ENCODE data around the gene ZNF385D. TPM values are rescaled to one million over a fixed set of nuclear protein-coding genes. Genes with fewer than 3 reads are reported as not detected.

The ZNF385D gene
- total and polyA plus RNA-seq, 4 donors = 12.1 to 118 (median 61.1) TPM

DNA sequence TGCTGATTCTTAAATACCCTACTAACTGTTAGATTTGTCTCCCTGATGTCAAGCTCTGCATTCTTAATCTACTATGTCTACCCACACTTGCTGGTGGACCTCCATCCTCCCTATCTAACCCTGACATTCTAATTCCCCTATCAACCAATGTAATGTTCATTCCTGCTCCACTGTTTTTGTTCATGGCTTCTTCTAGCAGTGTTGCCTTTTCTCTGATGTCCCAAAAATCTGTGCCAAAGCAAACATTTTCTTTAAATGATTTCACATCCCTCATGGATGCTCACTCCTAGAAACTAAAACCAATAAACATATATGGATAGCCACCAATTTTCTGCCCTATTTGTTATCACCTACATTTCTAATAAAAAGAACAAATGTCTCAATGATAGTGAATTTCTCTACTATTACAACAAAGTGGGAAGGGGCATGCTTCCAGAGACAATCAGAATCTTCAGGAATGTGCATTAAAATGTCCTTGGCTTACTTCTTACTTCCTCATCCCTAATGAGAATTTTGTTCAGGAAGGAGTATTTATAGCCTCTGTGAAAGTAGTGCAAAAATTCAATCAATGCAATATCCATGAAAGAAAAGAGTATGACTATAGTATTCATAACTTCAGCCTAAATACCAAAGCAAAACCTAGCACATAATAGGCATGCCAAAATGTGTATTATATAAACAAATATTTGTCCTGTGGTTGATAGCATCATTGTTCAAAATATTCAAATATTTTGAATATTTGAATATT lies 273.3 kb downstream of the ZNF385D start:
- Histone ChIP-seq H3K9me3 (ENCODE audit: control insufficient read depth, low read length) (no peaks in the 10 kb centered on the region), H3K27ac (ENCODE audit: low read depth in 1 of 2, low read length in 2 of 2) (no peak overlapping the region), H3K36me3 (ENCODE audit: control insufficient read depth in 1 of 2, insufficient read depth in 2 of 2, low read length in 1 of 2) (no peaks in the 10 kb centered on the region), H3K4me3 (ENCODE audit: low read length in 2 of 2) (no peak overlapping the region), H3K4me1 (ENCODE audit: control insufficient read depth in 1 of 2, insufficient read depth in 2 of 2, low read length in 2 of 2) (peaks cover 0 to 8% of the 10 kb centered on the region in 2 donors), H3K27me3 (ENCODE audit: control insufficient read depth in 1 of 2, insufficient read depth in 2 of 2, low read length in 1 of 2) (no peaks in the 10 kb centered on the region)
- DNase-seq (no peak), ATAC-seq (ENCODE audit: low FRiP score) (no peak)
- intact Hi-C loops (cut with DNase I) = no loop called here

- H3K36me3 ChIP-seq (ENCODE audit: control insufficient read depth in 1 of 2, insufficient read depth in 2 of 2, low read length in 1 of 2) = no peaks in the 10 kb centered on the region
- no peak overlapping the region for H3K4me3 ChIP-seq (ENCODE audit: low read length in 2 of 2)
- H3K27ac ChIP-seq (ENCODE audit: low read depth in 1 of 2, low read length in 2 of 2) = no peak overlapping the region
- 38 to 83% methylated on average over 1 of the region's 1 CpG for WGBS, 2 donors
- intact Hi-C loops (cut with DNase I) = no loop called here
- peaks cover 2% of the 10 kb centered on the region in 2 donors for H3K4me1 ChIP-seq (ENCODE audit: control insufficient read depth in 1 of 2, insufficient read depth in 2 of 2, low read length in 2 of 2)
- ATAC-seq (ENCODE audit: low FRiP score) (no peak), DNase-seq (no peak)
- H3K27me3 ChIP-seq (ENCODE audit: control insufficient read depth in 1 of 2, insufficient read depth in 2 of 2, low read length in 1 of 2) = no peaks in the 10 kb centered on the region
- no peaks in the 10 kb centered on the region for H3K9me3 ChIP-seq (ENCODE audit: control insufficient read depth, low read length)
Measured at GRCh38 chr3:21466476-21466875, 284.5 kb downstream of the ZNF385D start.

- Histone ChIP-seq H3K36me3 (ENCODE audit: control insufficient read depth in 1 of 2, insufficient read depth in 2 of 2, low read length in 1 of 2) (no peaks in the 10 kb centered on the region), H3K27me3 (ENCODE audit: control insufficient read depth in 1 of 2, insufficient read depth in 2 of 2, low read length in 1 of 2) (no peaks in the 10 kb centered on the region), H3K4me1 (ENCODE audit: control insufficient read depth in 1 of 2, insufficient read depth in 2 of 2, low read length in 2 of 2) (peaks cover 0 to 2% of the 10 kb centered on the region in 2 donors), H3K4me3 (ENCODE audit: low read length in 2 of 2) (no peak overlapping the region), H3K9me3 (ENCODE audit: control insufficient read depth, low read length) (no peaks in the 10 kb centered on the region), H3K27ac (ENCODE audit: low read depth in 1 of 2, low read length in 2 of 2) (no peak overlapping the region)
- ATAC-seq (ENCODE audit: low FRiP score) (no peak), DNase-seq (no peak)
- 64 to 68% methylated on average over 3 of the region's 3 CpGs for WGBS, 2 donors
- intact Hi-C loops (cut with DNase I) = no loop called here
Measured at GRCh38 chr3:21464746-21465145, 286.3 kb downstream of the ZNF385D start.

GRCh38 chr3:21463319-21463718 lies 287.7 kb downstream of the ZNF385D start:
- peak in 1 of 2 donors; percentile 51 for DNase-seq
- intact Hi-C loops (cut with DNase I) = no loop called here
- no peak for ATAC-seq (ENCODE audit: low FRiP score)
- H3K4me3 ChIP-seq (ENCODE audit: low read length in 2 of 2) = no peak overlapping the region
- H3K27me3 ChIP-seq (ENCODE audit: control insufficient read depth in 1 of 2, insufficient read depth in 2 of 2, low read length in 1 of 2) = no peaks in the 10 kb centered on the region
- H3K27ac ChIP-seq (ENCODE audit: low read depth in 1 of 2, low read length in 2 of 2) = no peak overlapping the region
- WGBS, 2 donors = 97% methylated on average over 4 of the region's 4 CpGs
- H3K36me3 ChIP-seq (ENCODE audit: control insufficient read depth in 1 of 2, insufficient read depth in 2 of 2, low read length in 1 of 2) = no peaks in the 10 kb centered on the region
- H3K9me3 ChIP-seq (ENCODE audit: control insufficient read depth, low read length) = no peaks in the 10 kb centered on the region
- peaks cover 0 to 2% of the 10 kb centered on the region in 2 donors for H3K4me1 ChIP-seq (ENCODE audit: control insufficient read depth in 1 of 2, insufficient read depth in 2 of 2, low read length in 2 of 2)

GRCh38 chr3:21462141-21462540 lies 288.9 kb downstream of the ZNF385D start:
- no peaks in the 10 kb centered on the region for H3K36me3 ChIP-seq (ENCODE audit: control insufficient read depth in 1 of 2, insufficient read depth in 2 of 2, low read length in 1 of 2)
- no peaks in the 10 kb centered on the region for H3K27me3 ChIP-seq (ENCODE audit: control insufficient read depth in 1 of 2, insufficient read depth in 2 of 2, low read length in 1 of 2)
- no peak overlapping the region for H3K27ac ChIP-seq (ENCODE audit: low read depth in 1 of 2, low read length in 2 of 2)
- H3K4me1 ChIP-seq (ENCODE audit: control insufficient read depth in 1 of 2, insufficient read depth in 2 of 2, low read length in 2 of 2) = peaks cover 0 to 2% of the 10 kb centered on the region in 2 donors
- no peak for ATAC-seq (ENCODE audit: low FRiP score)
- H3K9me3 ChIP-seq (ENCODE audit: control insufficient read depth, low read length) = no peaks in the 10 kb centered on the region
- intact Hi-C loops (cut with DNase I) = no loop called here
- DNase-seq = no peak
- H3K4me3 ChIP-seq (ENCODE audit: low read length in 2 of 2) = no peak overlapping the region

DNA sequence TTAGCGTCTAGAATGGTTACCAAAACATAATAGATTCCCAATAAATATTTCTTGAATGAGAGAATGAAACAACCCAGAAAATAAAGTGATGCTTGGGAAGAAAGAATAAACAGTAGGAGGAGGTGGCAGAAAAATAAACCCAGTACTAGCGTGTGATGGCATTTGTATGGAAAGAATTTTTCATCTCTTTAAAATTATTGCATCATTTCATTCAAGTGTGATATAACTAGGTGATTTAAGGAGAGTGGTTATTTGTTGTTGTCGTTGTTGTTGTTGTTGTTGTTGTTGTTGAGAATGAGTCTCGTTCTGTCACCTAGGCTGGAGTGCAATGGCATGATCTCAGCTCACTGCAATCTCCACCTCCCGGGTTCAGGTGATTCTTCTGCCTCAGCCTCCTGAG lies 293.9 kb downstream of the ZNF385D start:
- H3K27ac ChIP-seq (ENCODE audit: low read depth in 1 of 2, low read length in 2 of 2) = no peak overlapping the region
- H3K9me3 ChIP-seq (ENCODE audit: control insufficient read depth, low read length) = no peaks in the 10 kb centered on the region
- DNase-seq (no peak), ATAC-seq (ENCODE audit: low FRiP score) (no peak)
- H3K36me3 ChIP-seq (ENCODE audit: control insufficient read depth in 1 of 2, insufficient read depth in 2 of 2, low read length in 1 of 2) = no peaks in the 10 kb centered on the region
- H3K4me3 ChIP-seq (ENCODE audit: low read length in 2 of 2) = no peak overlapping the region
- no peaks in the 10 kb centered on the region for H3K27me3 ChIP-seq (ENCODE audit: control insufficient read depth in 1 of 2, insufficient read depth in 2 of 2, low read length in 1 of 2)
- 91% methylated on average over 5 of the region's 5 CpGs for WGBS, 2 donors
- H3K4me1 ChIP-seq (ENCODE audit: control insufficient read depth in 1 of 2, insufficient read depth in 2 of 2, low read length in 2 of 2) = no peaks in the 10 kb centered on the region
- intact Hi-C loops (cut with DNase I) = no loop called here

GRCh38 chr3:21449738-21450137 lies 301.3 kb downstream of the ZNF385D start:
- Histone ChIP-seq H3K27me3 (ENCODE audit: control insufficient read depth in 1 of 2, insufficient read depth in 2 of 2, low read length in 1 of 2) (no peaks in the 10 kb centered on the region), H3K9me3 (ENCODE audit: control insufficient read depth, low read length) (no peaks in the 10 kb centered on the region), H3K4me1 (ENCODE audit: control insufficient read depth in 1 of 2, insufficient read depth in 2 of 2, low read length in 2 of 2) (peaks cover 2 to 12% of the 10 kb centered on the region in 2 donors), H3K36me3 (ENCODE audit: control insufficient read depth in 1 of 2, insufficient read depth in 2 of 2, low read length in 1 of 2) (no peaks in the 10 kb centered on the region), H3K4me3 (ENCODE audit: low read length in 2 of 2) (no peak overlapping the region), H3K27ac (ENCODE audit: low read depth in 1 of 2, low read length in 2 of 2) (peak overlapping the region in 1 of 2 donors; percentile 57)
- DNase-seq (no peak), ATAC-seq (ENCODE audit: low FRiP score) (no peak)
- WGBS, 2 donors = 26 to 36% methylated on average over 2 of the region's 2 CpGs
- intact Hi-C loops (cut with DNase I) = loop anchor here in 1 of 2 donors (5.0 kb wide), 1 partner anchor 93 kb away; no protein-coding TSS in a partner anchor

DNA sequence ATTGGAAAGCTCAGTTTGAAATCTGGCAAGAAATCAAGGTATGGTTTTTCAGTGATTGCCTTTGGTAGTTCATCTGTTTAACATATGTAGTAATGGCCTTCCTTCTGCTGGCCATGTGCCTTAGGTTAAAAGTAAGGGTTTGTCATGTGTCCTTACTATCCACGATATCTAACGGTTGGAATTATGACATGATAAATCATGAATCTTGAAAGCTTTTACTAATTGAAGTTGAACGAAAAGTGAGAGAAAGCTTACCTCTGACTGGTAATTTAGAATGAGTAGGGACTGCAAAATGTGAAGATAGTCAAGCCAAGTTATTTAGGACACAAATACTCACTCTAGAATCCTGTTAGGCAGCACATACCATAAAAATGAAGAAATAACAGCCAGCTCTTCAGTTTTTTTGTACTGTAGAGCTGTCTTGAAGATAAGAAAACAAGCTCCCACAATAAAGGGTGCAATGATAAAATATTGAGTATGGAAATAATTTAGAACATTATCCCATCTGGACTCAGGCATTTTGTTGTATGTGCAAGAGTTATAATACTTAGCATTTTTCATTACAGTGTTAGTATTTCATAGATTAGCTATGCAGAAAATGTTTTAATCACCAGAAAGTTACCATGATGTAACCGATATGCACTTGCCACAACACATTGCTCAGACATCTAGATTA lies 303.4 kb downstream of the ZNF385D start:
- DNase-seq (no peak), ATAC-seq (ENCODE audit: low FRiP score) (no peak)
- Histone ChIP-seq H3K4me3 (ENCODE audit: low read length in 2 of 2) (no peak overlapping the region), H3K4me1 (ENCODE audit: control insufficient read depth in 1 of 2, insufficient read depth in 2 of 2, low read length in 2 of 2) (peaks cover 2 to 12% of the 10 kb centered on the region in 2 donors), H3K9me3 (ENCODE audit: control insufficient read depth, low read length) (no peaks in the 10 kb centered on the region), H3K27me3 (ENCODE audit: control insufficient read depth in 1 of 2, insufficient read depth in 2 of 2, low read length in 1 of 2) (no peaks in the 10 kb centered on the region), H3K36me3 (ENCODE audit: control insufficient read depth in 1 of 2, insufficient read depth in 2 of 2, low read length in 1 of 2) (no peaks in the 10 kb centered on the region), H3K27ac (ENCODE audit: low read depth in 1 of 2, low read length in 2 of 2) (no peak overlapping the region)
- intact Hi-C loops (cut with DNase I) = no loop called here
- 57 to 72% methylated on average over 4 of the region's 4 CpGs for WGBS, 2 donors

DNA sequence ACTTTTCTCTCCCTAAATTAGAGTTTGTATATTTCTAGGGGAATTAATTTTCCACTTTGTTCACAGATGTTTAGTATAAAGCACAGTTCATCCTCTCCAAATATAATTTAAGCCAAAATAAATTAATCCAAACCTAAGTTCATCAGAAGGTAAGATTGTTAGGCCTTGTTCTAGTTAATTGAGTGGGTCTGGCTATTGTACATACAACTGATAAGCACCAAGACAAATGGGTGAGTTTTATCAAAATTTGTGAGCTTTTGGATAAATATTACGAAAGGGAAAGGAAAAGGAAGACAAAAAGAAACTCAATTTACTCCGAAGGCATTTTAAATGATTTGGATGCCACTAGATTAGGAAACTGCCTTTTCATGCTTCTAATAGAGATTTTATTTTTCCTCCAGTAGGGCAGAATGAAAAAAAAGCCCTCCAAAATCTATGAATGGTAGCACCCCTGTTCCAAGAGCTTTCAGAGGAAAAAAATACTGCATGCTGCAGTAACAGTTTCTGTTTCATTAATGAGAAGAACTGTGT lies 304.0 kb downstream of the ZNF385D start:
- intact Hi-C loops (cut with DNase I) = no loop called here
- no peak overlapping the region for H3K27ac ChIP-seq (ENCODE audit: low read depth in 1 of 2, low read length in 2 of 2)
- H3K36me3 ChIP-seq (ENCODE audit: control insufficient read depth in 1 of 2, insufficient read depth in 2 of 2, low read length in 1 of 2) = no peaks in the 10 kb centered on the region
- H3K9me3 ChIP-seq (ENCODE audit: control insufficient read depth, low read length) = no peaks in the 10 kb centered on the region
- H3K4me3 ChIP-seq (ENCODE audit: low read length in 2 of 2) = no peak overlapping the region
- DNase-seq (no peak), ATAC-seq (ENCODE audit: low FRiP score) (no peak)
- 56 to 65% methylated on average over 2 of the region's 2 CpGs for WGBS, 2 donors
- H3K4me1 ChIP-seq (ENCODE audit: control insufficient read depth in 1 of 2, insufficient read depth in 2 of 2, low read length in 2 of 2) = peaks cover 2 to 12% of the 10 kb centered on the region in 2 donors
- no peaks in the 10 kb centered on the region for H3K27me3 ChIP-seq (ENCODE audit: control insufficient read depth in 1 of 2, insufficient read depth in 2 of 2, low read length in 1 of 2)

Measured in aorta (tissue), 5 donors.